IMR-90 (cell line): Measurements from ENCODE around the gene SCGB1C1. TPM values are rescaled to one million over a fixed set of nuclear protein-coding genes. Genes with fewer than 3 reads are reported as not detected.
A peak's percentile ranks its signal among the peaks of the same experiment; 100 is the strongest.

Experiments
- ATAC-seq: fragments of 200-7000 bp; cut with Tn5 transposase; 2 replicates; pipeline ENCODE4 v1.9.1; 2020; ENCODE audit warnings: low read depth, mild to moderate bottlenecking, moderate library complexity
- BruUV-seq: library from RNA; stranded (reverse); fragments of 400-500 nt; replicated peaks from 2 replicates; lab custom pipeline; 2021; lab: Mats Ljungman, UMichigan
- CTCF ChIA-PET: fragments of 300-600 bp; formaldehyde crosslinking; extraction: SDS; loops from one replicate; lab custom pipeline; 2021; ENCODE audit warnings: antibody characterized with exemption; lab: Yijun Ruan, JAX
- POLR2A ChIA-PET: fragments of 300-600 bp; sonication (Branson Sonifier 250); formaldehyde crosslinking; loops from one replicate; lab custom pipeline; 2022; ENCODE audit warnings: antibody characterized with exemption; ENCODE audit not compliant: unreplicated experiment; lab: Charles Lee
- DNase-seq: peaks from one replicate; pipeline ENCODE4 v3.0.0; 2013
- H2AFZ ChIP-seq: replicated peaks from 2 replicates; pipeline ENCODE3; 2013; ENCODE audit warnings: low read length, mild to moderate bottlenecking; ENCODE audit not compliant: poor library complexity
- H2AK5ac ChIP-seq: 2 replicates; pipeline ENCODE4 v1.6.1; 2013; ENCODE audit warnings: low read depth, low read length, inconsistent platforms
- H2AK9ac ChIP-seq: replicated peaks from 2 replicates; pipeline ENCODE3; 2013; ENCODE audit warnings: mild to moderate bottlenecking, low read depth, low read length, moderate library complexity; ENCODE audit not compliant: poor library complexity
- H2BK120ac ChIP-seq: 2 replicates; pipeline ENCODE4 v1.6.1; 2013; ENCODE audit warnings: low read depth, low read length, inconsistent platforms
- H2BK15ac ChIP-seq: 3 replicates; pipeline ENCODE4 v1.6.1; 2013; ENCODE audit warnings: low read depth, low read length, inconsistent platforms
- H2BK20ac ChIP-seq: 2 replicates; pipeline ENCODE4 v1.6.1; 2013; ENCODE audit warnings: low read depth, mild to moderate bottlenecking, inconsistent platforms, low read length, moderate library complexity
- H2BK5ac ChIP-seq: 2 replicates; pipeline ENCODE4 v1.6.1; 2013; ENCODE audit warnings: mild to moderate bottlenecking, low read depth, low read length, inconsistent platforms; ENCODE audit not compliant: poor library complexity, severe bottlenecking
- H3K14ac ChIP-seq: replicated peaks from 2 replicates; pipeline ENCODE4 v1.6.1; 2013; ENCODE audit warnings: low read depth, low read length, inconsistent platforms
- H3K18ac ChIP-seq: 2 replicates; pipeline ENCODE4 v1.6.1; 2013; ENCODE audit warnings: low read depth, low read length, control low read depth
- H3K23ac ChIP-seq: 2 replicates; pipeline ENCODE4 v1.6.1; 2013; ENCODE audit warnings: low read depth, low read length, inconsistent platforms
- H3K27ac ChIP-seq: 2 replicates; pipeline ENCODE4 v1.5.1; 2013; ENCODE audit warnings: mild to moderate bottlenecking, control low read depth, low read length; ENCODE audit not compliant: insufficient read depth
- H3K27me3 ChIP-seq: 2 replicates; pipeline ENCODE4 v1.6.1; 2013; ENCODE audit warnings: low read length; ENCODE audit not compliant: control insufficient read depth, insufficient read depth
- H3K36me3 ChIP-seq: 2 replicates; pipeline ENCODE4 v1.6.1; 2013; ENCODE audit warnings: low read length, mixed read lengths; ENCODE audit not compliant: control insufficient read depth, insufficient read depth
- H3K4ac ChIP-seq: 2 replicates; pipeline ENCODE4 v1.6.1; 2013; ENCODE audit warnings: low read depth, low read length, inconsistent platforms
- H3K4me1 ChIP-seq: 2 replicates; pipeline ENCODE4 v1.6.1; 2013; ENCODE audit warnings: low read length, mixed read lengths; ENCODE audit not compliant: control insufficient read depth, insufficient read depth
- H3K4me2 ChIP-seq: 2 replicates; pipeline ENCODE4 v1.6.1; 2013; ENCODE audit warnings: low read depth, mild to moderate bottlenecking, control low read depth, low read length, moderate library complexity
- H3K4me3 ChIP-seq: 2 replicates; pipeline ENCODE4 v1.5.1; 2013; ENCODE audit warnings: low read depth, mild to moderate bottlenecking, control low read depth, low read length, moderate library complexity; ENCODE audit not compliant: insufficient read depth
- H3K56ac ChIP-seq: 2 replicates; pipeline ENCODE4 v1.6.1; 2013; ENCODE audit warnings: low read length, inconsistent platforms; ENCODE audit not compliant: insufficient read depth; ENCODE audit errors: extremely low read depth
- H3K79me1 ChIP-seq, 2 experiments: 2 replicates each; pipeline ENCODE4 v1.6.1; 2013; ENCODE audit warnings: low read length in 2 of 2, inconsistent platforms in 1 of 2, low read depth in 1 of 2
- H3K9ac ChIP-seq: 2 replicates; pipeline ENCODE4 v1.6.1; 2013; ENCODE audit warnings: low read depth, low read length, control low read depth
- H3K9me1 ChIP-seq: 2 replicates; pipeline ENCODE4 v1.6.1; 2013; ENCODE audit warnings: low read length, inconsistent platforms; ENCODE audit not compliant: insufficient read depth
- H3K9me3 ChIP-seq: 2 replicates; pipeline ENCODE4 v1.6.1; 2013; ENCODE audit warnings: low read length; ENCODE audit not compliant: control insufficient read depth, insufficient read depth
- H4K20me1 ChIP-seq: 2 replicates; pipeline ENCODE4 v1.6.1; 2013; ENCODE audit warnings: low read length, inconsistent platforms; ENCODE audit not compliant: insufficient read depth
- H4K5ac ChIP-seq: 2 replicates; pipeline ENCODE4 v1.6.1; 2013; ENCODE audit warnings: mild to moderate bottlenecking, low read depth, low read length, control low read depth
- H4K8ac ChIP-seq, 2 experiments: 2 replicates each; pipeline ENCODE4 v1.6.1; 2013; ENCODE audit warnings: low read depth in 2 of 2, low read length in 2 of 2, control low read depth in 1 of 2, inconsistent platforms in 1 of 2
- H4K91ac ChIP-seq: 2 replicates; pipeline ENCODE4 v1.6.1; 2013; ENCODE audit warnings: low read depth, low read length, inconsistent platforms; ENCODE audit not compliant: insufficient read depth
- CHD1 ChIP-seq: IDR thresholded peaks from 2 replicates; pipeline ENCODE4 v1.6.1; 2012; ENCODE audit warnings: low read depth, low read length, improper control_type of control experiment
- CTCF ChIP-seq: conservative IDR thresholded peaks from 2 replicates; pipeline ENCODE4 v1.5.1; 2012; ENCODE audit warnings: mild to moderate bottlenecking, low read depth, low read length, improper control_type of control experiment
- MAFK ChIP-seq: IDR thresholded peaks from 2 replicates; pipeline ENCODE4 v1.6.1; 2012; ENCODE audit warnings: low read depth, low read length, improper control_type of control experiment
- MXI1 ChIP-seq: IDR thresholded peaks from 2 replicates; pipeline ENCODE4 v1.6.1; 2012; ENCODE audit warnings: low read depth, mild to moderate bottlenecking, low read length, moderate library complexity, borderline replicate concordance
- NFE2L2 ChIP-seq: fragments of 150-350 bp; IDR thresholded peaks from 2 replicates; pipeline ENCODE4 v1.6.1; 2016; ENCODE audit warnings: low read depth, mild to moderate bottlenecking, low read length
- POLR2A ChIP-seq: IDR thresholded peaks from 2 replicates; pipeline ENCODE4 v1.6.1; 2012; ENCODE audit warnings: mild to moderate bottlenecking, low read depth, low read length
- RAD21 ChIP-seq: IDR thresholded peaks from 2 replicates; pipeline ENCODE4 v1.6.1; 2012; ENCODE audit warnings: low read length, improper control_type of control experiment
- RCOR1 ChIP-seq: IDR thresholded peaks from 2 replicates; pipeline ENCODE4 v1.6.1; 2012; ENCODE audit warnings: mild to moderate bottlenecking, low read length, improper control_type of control experiment; ENCODE audit not compliant: insufficient replicate concordance
- RFX5 ChIP-seq: IDR thresholded peaks from 2 replicates; pipeline ENCODE4 v1.8.0; 2012; ENCODE audit warnings: low read depth, mild to moderate bottlenecking, low read length, moderate library complexity
- SMC3 ChIP-seq: fragments of 150-350 bp; IDR thresholded peaks from 2 replicates; pipeline ENCODE4 v1.6.1; 2016; ENCODE audit warnings: low read depth, mild to moderate bottlenecking, antibody characterized with exemption, low read length, moderate library complexity
- USF2 ChIP-seq: fragments of 150-350 bp; IDR thresholded peaks from 2 replicates; pipeline ENCODE4 v1.6.1; 2017; ENCODE audit warnings: mild to moderate bottlenecking, antibody characterized with exemption, low read length, low read depth
- WGBS, 2 experiments: methylation state at CpG; one replicate each; pipeline versions ENCODE4 v1.1.5 to v1.1.7; 2013; ENCODE audit warnings: missing lambda C conversion rate in 2 of 2; ENCODE audit not compliant: insufficient read length in 1 of 2; ENCODE audit errors: extremely low coverage in 2 of 2; 5-methylcytosine and 5-hydroxymethylcytosine counted together
- dilution Hi-C: fragments of 300-500 bp; cut with HindIII; formaldehyde crosslinking; loops from one replicate; pipeline ENCODE4 v1.14.3; 2018; ENCODE audit warnings: low sequenced_read_pairs; ENCODE audit not compliant: unreplicated experiment
- in situ Hi-C: fragments of 300-500 bp; cut with MboI; formaldehyde crosslinking; loops from 3 replicates; pipeline ENCODE4 v1.14.3; 2019; ENCODE audit warnings: low sequenced_read_pairs, inconsistent platforms, mixed read lengths
- intact Hi-C: fragments of 100-400 bp; cut with micrococcal nuclease; formaldehyde crosslinking; loops from 2 replicates; pipeline ENCODE4 v1.10.0; 2022
- polyA plus RNA-seq, 3 experiments: library from polyadenylated mRNA; depleted of rRNA; stranded (reverse); fragments of >200 nt; gene quantifications; 2 replicates each; pipeline ENCODE4 v1.2.3, GENCODE V29; 2012; ENCODE audit warnings: low replicate concordance in 1 of 3
- total RNA-seq: library from RNA; depleted of rRNA; stranded (reverse); fragments of >200 nt; gene quantifications from 2 replicates; pipeline ENCODE4 v1.2.3, GENCODE V29; 2012

The SCGB1C1 gene
- total and polyA plus RNA-seq, 2 of the 4 experiments (the other 2 are of a cell fraction), result not detected

- Histone ChIP-seq H3K4me3 (no peak overlapping the region), H2BK15ac (no peak overlapping the region), H3K56ac (no peak overlapping the region), H2BK120ac (no peak overlapping the region), H3K36me3 (peaks cover 9% of the 10 kb centered on the region), H2AFZ (no peak overlapping the region), H2AK9ac (no peak overlapping the region), H3K27me3 (no peaks in the 10 kb centered on the region), H3K14ac (no peak overlapping the region), H3K9ac (no peak overlapping the region), H3K23ac (no peak overlapping the region; the same call in 1 of the 2 replicates), H2BK5ac (no peak overlapping the region), H3K27ac (no peak overlapping the region), H3K9me3 (no peaks in the 10 kb centered on the region), H3K18ac (no peak overlapping the region), H3K4me1 (peaks cover 3% of the 10 kb centered on the region; the same call in 1 of the 2 replicates), H4K5ac (no peak overlapping the region), H3K9me1 (no peaks in the 10 kb centered on the region), H4K20me1 (peaks cover 3% of the 10 kb centered on the region; the same call in 1 of the 2 replicates), H2BK20ac (no peak overlapping the region), H2AK5ac (no peak overlapping the region), H4K91ac (no peak overlapping the region), H3K79me1 (peaks cover 8 to 29% of the 10 kb centered on the region in 2 experiments; a peak in 3 of 4 replicates), H3K4ac (no peak overlapping the region), H4K8ac (no peak overlapping the region), H3K4me2 (no peak overlapping the region)
- ATAC-seq, result no peak
- in situ Hi-C loops (loop anchor here (10.0 kb wide), 1 partner anchor 59 kb away; the partner anchor contains the start of gene PGGHG), dilution Hi-C loops (no loop called here), intact Hi-C loops (no loop called here)
- POLR2A ChIA-PET, result no interaction called here
- CTCF ChIA-PET, result no interaction called here
- BruUV-seq, result no TSS peak
- peak; percentile 50 for DNase-seq
- TF ChIP-seq MAFK (no peak), RAD21 (no peak), RFX5 (no peak), CHD1 (no peak), SMC3 (no peak), CTCF (no peak), NFE2L2 (no peak), MXI1 (no peak), RCOR1 (no peak), POLR2A (no peak), USF2 (no peak)
- 100% methylated on average over 2 of the region's 10 CpGs; no CpG with 5 or more reads in 1 of the 2 experiments for WGBS, 2 experiments
Observed at GRCh38 chr11:225734-226453, 33.0 kb downstream of the SCGB1C1 start.
